Esophagus squamous epithelium (tissue), 4 donors: ENCODE measurements around the gene KCNK1.
"Not testable (repeated sequence)": the region's sequence is repeated elsewhere in the genome, so short reads cannot be mapped to it uniquely, and the experiment has no call there.

Source experiments
- CTCF ChIP-seq, 6 experiments: fragments of 450-650 bp in 4 of 6; fragments of 200-600 bp in 2 of 6; sonication (generic) in 2 of 6; IDR thresholded peaks; one replicate each; pipeline ENCODE4 v1.5.1; 2016 to 2019; ENCODE audit warnings: antibody characterized with exemption in 6 of 6, mild to moderate bottlenecking in 4 of 6, moderate library complexity in 4 of 6
- POLR2A ChIP-seq, 4 donors: fragments of 450-650 bp; IDR thresholded peaks; one replicate each; pipeline ENCODE4 v1.6.1; 2017; ENCODE audit warnings: antibody characterized with exemption in 4 of 4, mild to moderate bottlenecking in 4 of 4, moderate library complexity in 3 of 4

GRCh38 chr1:233686653-233687052, 72.7 kb downstream of the KCNK1 start:
- not testable (repeated sequence) for TF ChIP-seq POLR2A, CTCF (IDR thresholded peaks at IDR 0.05)
